Anterior cingulate cortex (tissue), 58 donors: ENCODE data around the gene KAT5.
A peak's percentile ranks its signal among the peaks of the same experiment; 100 is the strongest.
"Not testable (repeated sequence)": the region's sequence is repeated elsewhere in the genome, so short reads cannot be mapped to it uniquely, and the experiment has no call there.

ENCODE experiments used
- DNase-seq, 58 donors: peaks; one replicate each; lab custom pipeline; 2025; lab: John Stamatoyannopoulos, UW

KAT5 gene

GRCh38 chr11:65707002-65707401 lies 5.0 kb upstream of the KAT5 start:
- not testable (repeated sequence) for DNase-seq

GRCh38 chr11:65708451-65708850 lies 3.6 kb upstream of the KAT5 start:
- no peak for DNase-seq

- DNase-seq, result no peak
Observed at GRCh38 chr11:65709661-65710060, 2.4 kb upstream of the KAT5 start.

- no peak for DNase-seq
Observed at GRCh38 chr11:65710421-65710820, 1.6 kb upstream of the KAT5 start.

GRCh38 chr11:65712633-65713076 lies 603 bp downstream of the KAT5 start:
- no peak for DNase-seq

GRCh38 chr11:65713212-65713969 lies 1.3 kb downstream of the KAT5 start:
- no peak for DNase-seq

GRCh38 chr11:65714433-65714832 lies 2.4 kb downstream of the KAT5 start:
- no peak for DNase-seq

GRCh38 chr11:65716302-65716701 lies 4.2 kb downstream of the KAT5 start:
- no peak for DNase-seq

GRCh38 chr11:65716774-65717405 lies 4.8 kb downstream of the KAT5 start:
- no peak for DNase-seq

- no peak for DNase-seq
Observed at GRCh38 chr11:65717906-65718305, 5.9 kb downstream of the KAT5 start.

- DNase-seq, result no peak
Observed at GRCh38 chr11:65718531-65718930, 6.5 kb downstream of the KAT5 start.

- DNase-seq, result peak in 1 of 58 donors; percentile 4
Observed at GRCh38 chr11:65718964-65719492, 7.0 kb downstream of the KAT5 start.

- peak in 6 of 58 donors; percentile 19 to 53 (median 46) for DNase-seq
Observed at GRCh38 chr11:65719871-65720210, 7.8 kb downstream of the KAT5 start.

GRCh38 chr11:65720211-65720934 lies 8.3 kb downstream of the KAT5 start, which contains the start of gene RNASEH2C:
Gene RNASEH2C, minus strand, starts transcription at chr11:65720798. Its CDS starts 40 bp downstream, at chr11:65720758.
- DNase-seq, result peak in 57 of 58 donors; percentile 59 to 93 (median 84)

GRCh38 chr11:65722261-65722660 lies 10.2 kb downstream of the KAT5 start:
- DNase-seq, result no peak

- DNase-seq, result no peak
Observed at GRCh38 chr11:65726660-65727059, 14.6 kb downstream of the KAT5 start.

- DNase-seq, result no peak
Observed at GRCh38 chr11:65727865-65728264, 15.8 kb downstream of the KAT5 start.

GRCh38 chr11:65730461-65730860 lies 18.4 kb downstream of the KAT5 start:
- DNase-seq, result no peak

- not testable (repeated sequence) for DNase-seq
Observed at GRCh38 chr11:65735111-65735510, 23.1 kb downstream of the KAT5 start.

- DNase-seq, result no peak
Observed at GRCh38 chr11:65736810-65737209, 24.8 kb downstream of the KAT5 start.

GRCh38 chr11:65739022-65739421 lies 27.0 kb downstream of the KAT5 start:
- DNase-seq, result no peak
